ENCODE data around the gene KCTD18. TPM values are rescaled to one million over a fixed set of nuclear protein-coding genes. Genes with fewer than 3 reads are reported as not detected.

KCTD18 gene
- total and polyA plus RNA-seq, 2 donors from 2014 or later = 8.5 to 12.6 TPM

DNA sequence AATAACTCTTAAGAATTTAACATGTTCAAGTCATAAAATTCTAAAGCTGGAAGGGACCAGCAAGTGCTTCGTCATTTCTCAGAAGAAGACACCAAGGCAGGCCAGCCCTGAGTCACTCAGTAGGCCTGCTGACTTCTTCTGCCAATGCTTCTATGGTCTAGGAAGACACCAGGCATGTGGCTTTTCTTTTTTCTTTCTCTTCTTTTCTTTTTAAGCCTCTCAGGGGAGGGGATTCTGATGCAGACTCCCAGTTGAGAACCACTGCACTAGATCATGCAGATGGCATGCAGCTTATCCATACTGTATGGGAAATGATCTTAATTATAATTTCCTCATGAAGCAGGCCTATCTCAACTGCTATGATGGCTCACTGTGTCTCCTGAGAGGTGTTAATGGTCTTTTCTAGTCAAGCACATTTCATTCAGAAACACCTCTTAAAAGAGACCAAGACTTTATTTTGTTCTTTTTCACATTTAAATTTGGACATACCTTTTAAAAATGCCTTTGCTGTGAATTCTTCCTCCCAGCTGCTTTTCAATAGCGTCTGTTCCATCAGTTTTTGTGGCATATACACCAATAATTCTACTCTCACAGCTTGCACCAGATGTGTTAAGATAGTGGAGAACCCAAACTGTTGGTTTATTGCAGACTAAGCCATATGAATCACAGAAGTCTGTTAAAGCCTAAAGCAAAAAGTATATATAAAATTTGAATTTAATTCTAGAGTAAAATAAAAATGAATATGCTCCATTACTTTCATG, 11.3 kb downstream of the KCTD18 start:
- H3K27ac ChIP-seq (ENCODE audit: low read depth in 2 of 2, low read length in 2 of 2) = no peak overlapping the region
- intact Hi-C loops (cut with DNase I) = no loop called here
- no peak overlapping the region for H3K9ac ChIP-seq (ENCODE audit: low read length in 3 of 3)
- no peak for FAIRE-seq
- no peaks in the 10 kb centered on the region for H3K9me3 ChIP-seq (ENCODE audit: control insufficient read depth in 2 of 3, insufficient read depth in 1 of 3, low read length in 3 of 3)
- H3K4me1 ChIP-seq (ENCODE audit: control insufficient read depth in 2 of 3, insufficient read depth in 2 of 3, low read depth in 1 of 3, low read length in 3 of 3) = no peaks in the 10 kb centered on the region
- H3K36me3 ChIP-seq (ENCODE audit: control insufficient read depth in 2 of 3, insufficient read depth in 3 of 3, low read length in 3 of 3) = peaks cover 2 to 12% (median 7%) of the 10 kb centered on the region in 3 donors
- TF ChIP-seq, protein P1, sequence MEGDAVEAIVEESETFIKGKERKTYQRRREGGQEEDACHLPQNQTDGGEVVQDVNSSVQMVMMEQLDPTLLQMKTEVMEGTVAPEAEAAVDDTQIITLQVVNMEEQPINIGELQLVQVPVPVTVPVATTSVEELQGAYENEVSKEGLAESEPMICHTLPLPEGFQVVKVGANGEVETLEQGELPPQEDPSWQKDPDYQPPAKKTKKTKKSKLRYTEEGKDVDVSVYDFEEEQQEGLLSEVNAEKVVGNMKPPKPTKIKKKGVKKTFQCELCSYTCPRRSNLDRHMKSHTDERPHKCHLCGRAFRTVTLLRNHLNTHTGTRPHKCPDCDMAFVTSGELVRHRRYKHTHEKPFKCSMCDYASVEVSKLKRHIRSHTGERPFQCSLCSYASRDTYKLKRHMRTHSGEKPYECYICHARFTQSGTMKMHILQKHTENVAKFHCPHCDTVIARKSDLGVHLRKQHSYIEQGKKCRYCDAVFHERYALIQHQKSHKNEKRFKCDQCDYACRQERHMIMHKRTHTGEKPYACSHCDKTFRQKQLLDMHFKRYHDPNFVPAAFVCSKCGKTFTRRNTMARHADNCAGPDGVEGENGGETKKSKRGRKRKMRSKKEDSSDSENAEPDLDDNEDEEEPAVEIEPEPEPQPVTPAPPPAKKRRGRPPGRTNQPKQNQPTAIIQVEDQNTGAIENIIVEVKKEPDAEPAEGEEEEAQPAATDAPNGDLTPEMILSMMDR (IDR thresholded peaks at IDR 0.05; ENCODE audit: borderline replicate concordance, extremely low read depth, insufficient read depth) = no peak
- no peaks in the 10 kb centered on the region for H3K27me3 ChIP-seq (ENCODE audit: control insufficient read depth, insufficient read depth, low read length)
- H3K4me3 ChIP-seq (ENCODE audit: low read length in 3 of 3) = no peak overlapping the region
- DNase-seq = no peak

DNA sequence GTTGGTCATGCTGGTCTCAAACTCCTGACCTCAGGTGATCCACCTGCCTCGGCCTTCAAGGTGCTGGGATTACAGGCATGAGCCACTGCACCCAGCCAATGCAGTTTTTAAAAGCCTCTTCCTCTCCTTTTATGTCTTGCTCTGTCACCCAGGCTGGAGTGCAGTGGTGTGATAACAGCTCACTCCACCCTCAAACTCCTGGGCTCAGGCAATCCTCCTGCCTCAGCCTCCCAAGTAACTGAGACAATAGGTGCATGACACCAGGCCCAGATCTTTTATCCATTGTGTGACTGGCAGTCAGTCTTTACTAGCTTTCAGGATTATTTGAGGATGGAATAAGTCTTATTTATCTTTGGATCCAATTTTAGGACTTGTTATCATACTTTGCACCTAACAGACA, 13.2 kb downstream of the KCTD18 start:
- FAIRE-seq (no peak), DNase-seq (no peak)
- Histone ChIP-seq H3K27ac (ENCODE audit: low read depth in 2 of 2, low read length in 2 of 2) (no peak overlapping the region), H3K4me1 (ENCODE audit: control insufficient read depth in 2 of 3, insufficient read depth in 2 of 3, low read depth in 1 of 3, low read length in 3 of 3) (no peaks in the 10 kb centered on the region), H3K27me3 (ENCODE audit: control insufficient read depth, insufficient read depth, low read length) (no peaks in the 10 kb centered on the region), H3K9ac (ENCODE audit: low read length in 3 of 3) (no peak overlapping the region), H3K4me3 (ENCODE audit: low read length in 3 of 3) (no peak overlapping the region), H3K36me3 (ENCODE audit: control insufficient read depth in 2 of 3, insufficient read depth in 3 of 3, low read length in 3 of 3) (peaks cover 2 to 11% (median 5%) of the 10 kb centered on the region in 3 donors), H3K9me3 (ENCODE audit: control insufficient read depth in 2 of 3, insufficient read depth in 1 of 3, low read length in 3 of 3) (no peaks in the 10 kb centered on the region)
- TF ChIP-seq, protein P1 (IDR thresholded peaks at IDR 0.05; ENCODE audit: borderline replicate concordance, extremely low read depth, insufficient read depth) = no peak
- intact Hi-C loops (cut with DNase I) = no loop called here

DNA sequence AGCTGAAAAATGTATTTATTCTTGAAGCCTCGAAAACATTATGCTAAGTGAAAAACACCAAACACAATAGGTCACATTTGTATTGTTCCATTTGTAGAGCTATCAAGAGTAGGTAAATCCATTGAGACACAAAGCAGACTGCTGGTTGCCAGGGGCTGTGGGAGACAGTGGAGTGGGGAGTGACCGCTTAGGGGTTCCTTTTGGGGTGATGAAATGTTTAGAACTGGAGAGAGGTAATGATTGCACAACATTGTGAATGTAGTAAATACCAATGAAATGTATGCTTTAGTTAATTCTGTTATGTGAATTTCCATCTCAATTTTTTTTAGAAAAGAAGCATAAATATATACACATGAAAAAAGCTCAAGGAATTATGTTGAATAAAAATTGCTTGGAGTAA, 15.8 kb downstream of the KCTD18 start:
- TF ChIP-seq, protein P1 (IDR thresholded peaks at IDR 0.05; ENCODE audit: borderline replicate concordance, extremely low read depth, insufficient read depth) = no peak
- Histone ChIP-seq H3K4me3 (ENCODE audit: low read length in 3 of 3) (no peak overlapping the region), H3K9me3 (ENCODE audit: control insufficient read depth in 2 of 3, insufficient read depth in 1 of 3, low read length in 3 of 3) (no peaks in the 10 kb centered on the region), H3K36me3 (ENCODE audit: control insufficient read depth in 2 of 3, insufficient read depth in 3 of 3, low read length in 3 of 3) (peaks cover 2 to 25% (median 18%) of the 10 kb centered on the region in 3 donors), H3K4me1 (ENCODE audit: control insufficient read depth in 2 of 3, insufficient read depth in 2 of 3, low read depth in 1 of 3, low read length in 3 of 3) (no peaks in the 10 kb centered on the region), H3K27me3 (ENCODE audit: control insufficient read depth, insufficient read depth, low read length) (no peaks in the 10 kb centered on the region), H3K9ac (ENCODE audit: low read length in 3 of 3) (no peak overlapping the region), H3K27ac (ENCODE audit: low read depth in 2 of 2, low read length in 2 of 2) (no peak overlapping the region)
- no peak for DNase-seq
- intact Hi-C loops (cut with DNase I) = no loop called here
- FAIRE-seq = no peak
